NB4 (cell line): ENCODE data around the gene ASXL1.

Source experiments
- TF ChIP-seq, protein P1 (sequence below): IDR thresholded peaks from one replicate; pipeline ENCODE4 v1.5.1; 2012; ENCODE audit warnings: low read depth, low read length
- TF ChIP-seq, protein P2 (sequence below): IDR thresholded peaks from 2 replicates; pipeline ENCODE4 v1.6.1; 2011; ENCODE audit warnings: low read depth, low read length

DNA sequence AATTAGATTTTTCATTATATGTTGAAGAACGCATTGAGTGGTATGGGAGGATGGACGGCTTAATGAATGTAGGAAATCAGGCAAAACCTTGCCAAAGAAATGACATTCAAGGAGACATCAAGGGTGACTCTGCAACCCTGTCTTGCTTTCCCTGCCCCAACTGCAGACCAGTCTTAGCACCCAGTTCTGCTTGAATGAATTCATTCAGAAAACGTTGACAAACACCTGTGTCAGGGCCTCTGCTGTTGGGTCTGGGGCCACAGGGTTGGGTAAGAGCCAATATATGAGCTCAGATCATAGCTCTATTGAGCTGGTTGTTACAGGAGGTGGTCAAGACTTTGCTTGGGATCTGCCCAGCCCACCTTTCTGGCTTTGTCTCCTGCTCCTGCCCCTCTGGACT lies 7.7 kb upstream of the ASXL1 start:
- TF ChIP-seq, protein P1, sequence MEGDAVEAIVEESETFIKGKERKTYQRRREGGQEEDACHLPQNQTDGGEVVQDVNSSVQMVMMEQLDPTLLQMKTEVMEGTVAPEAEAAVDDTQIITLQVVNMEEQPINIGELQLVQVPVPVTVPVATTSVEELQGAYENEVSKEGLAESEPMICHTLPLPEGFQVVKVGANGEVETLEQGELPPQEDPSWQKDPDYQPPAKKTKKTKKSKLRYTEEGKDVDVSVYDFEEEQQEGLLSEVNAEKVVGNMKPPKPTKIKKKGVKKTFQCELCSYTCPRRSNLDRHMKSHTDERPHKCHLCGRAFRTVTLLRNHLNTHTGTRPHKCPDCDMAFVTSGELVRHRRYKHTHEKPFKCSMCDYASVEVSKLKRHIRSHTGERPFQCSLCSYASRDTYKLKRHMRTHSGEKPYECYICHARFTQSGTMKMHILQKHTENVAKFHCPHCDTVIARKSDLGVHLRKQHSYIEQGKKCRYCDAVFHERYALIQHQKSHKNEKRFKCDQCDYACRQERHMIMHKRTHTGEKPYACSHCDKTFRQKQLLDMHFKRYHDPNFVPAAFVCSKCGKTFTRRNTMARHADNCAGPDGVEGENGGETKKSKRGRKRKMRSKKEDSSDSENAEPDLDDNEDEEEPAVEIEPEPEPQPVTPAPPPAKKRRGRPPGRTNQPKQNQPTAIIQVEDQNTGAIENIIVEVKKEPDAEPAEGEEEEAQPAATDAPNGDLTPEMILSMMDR: no peak
- TF ChIP-seq, protein P2, sequence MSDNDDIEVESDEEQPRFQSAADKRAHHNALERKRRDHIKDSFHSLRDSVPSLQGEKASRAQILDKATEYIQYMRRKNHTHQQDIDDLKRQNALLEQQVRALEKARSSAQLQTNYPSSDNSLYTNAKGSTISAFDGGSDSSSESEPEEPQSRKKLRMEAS: no peak
